Dendritic cell treated with granulocyte-macrophage colony-stimulating factor and Interleukin-4, amounts not matched to agents 40 ng/mL and 50 ng/mL, for 4 days (primary cell): ENCODE results near the gene PTPN7.

ENCODE experiments used
- H3K27ac Mint-ChIP-seq: one replicate; pipeline ENCODE4 v1.8.0; 2022; ENCODE audit warnings: mild to moderate bottlenecking, mixed read lengths
- H3K27me3 Mint-ChIP-seq: one replicate; pipeline ENCODE4 v1.8.0; 2022; ENCODE audit warnings: mild to moderate bottlenecking, mixed read lengths
- H3K36me3 Mint-ChIP-seq: one replicate; pipeline ENCODE4 v1.8.0; 2022; ENCODE audit warnings: low read depth, mixed read lengths
- H3K4me1 Mint-ChIP-seq: one replicate; pipeline ENCODE4 v1.8.0; 2022; ENCODE audit warnings: low read depth, mixed read lengths
- H3K4me3 Mint-ChIP-seq: one replicate; pipeline ENCODE4 v1.8.0; 2022; ENCODE audit warnings: mild to moderate bottlenecking, moderate library complexity, mixed read lengths
- H3K9me3 Mint-ChIP-seq: one replicate; pipeline ENCODE4 v1.8.0; 2022; ENCODE audit warnings: mixed read lengths
- intact Hi-C: fragments of 100-400 bp; cut with micrococcal nuclease; formaldehyde crosslinking; loops from one replicate; pipeline ENCODE4 v1.15.0; 2022

PTPN7 gene

GRCh38 chr1:202160377-202160940, at the start of gene PTPN7:
Gene PTPN7 (minus strand): TSS chr1:202160602. CDS start chr1:202159402, 1,200 bp downstream.
- peaks cover 50% of the 10 kb centered on the region for H3K36me3 Mint-ChIP-seq

GRCh38 chr1:202208351-202208857, 48.0 kb upstream of the PTPN7 start:
- Mint-ChIP-seq H3K27ac (no peak overlapping the region), H3K4me1 (no peaks in the 10 kb centered on the region), H3K4me3 (no peak overlapping the region), H3K9me3 (no peaks in the 10 kb centered on the region), H3K27me3 (peaks cover 30% of the 10 kb centered on the region), H3K36me3 (no peaks in the 10 kb centered on the region)
- intact Hi-C loops: no loop called here

More at GRCh38 chr1:202160377-202160940, at the start of gene PTPN7:
- Mint-ChIP-seq H3K27me3 (peaks cover 1% of the 10 kb centered on the region), H3K9me3 (no peaks in the 10 kb centered on the region), H3K27ac (peak within 1 kb of the TSS; percentile 92), H3K4me1 (peaks cover 92% of the 10 kb centered on the region), H3K4me3 (peak within 1 kb of the TSS; percentile 95)
- intact Hi-C loops: no loop called here

- intact Hi-C loops: no loop called here
- peaks cover 22% of the 10 kb centered on the region for H3K27me3 Mint-ChIP-seq
- H3K9me3 Mint-ChIP-seq: no peaks in the 10 kb centered on the region
- no peaks in the 10 kb centered on the region for H3K36me3 Mint-ChIP-seq
- no peaks in the 10 kb centered on the region for H3K4me1 Mint-ChIP-seq
- no peak overlapping the region for H3K4me3 Mint-ChIP-seq
- H3K27ac Mint-ChIP-seq: no peak overlapping the region
Measured at GRCh38 chr1:202207292-202207691, 46.9 kb upstream of the PTPN7 start.

- Mint-ChIP-seq H3K4me1 (no peaks in the 10 kb centered on the region), H3K27me3 (peaks cover 24% of the 10 kb centered on the region), H3K4me3 (no peak overlapping the region), H3K36me3 (no peaks in the 10 kb centered on the region), H3K9me3 (no peaks in the 10 kb centered on the region), H3K27ac (no peak overlapping the region)
- intact Hi-C loops: no loop called here
Measured at GRCh38 chr1:202205523-202206190, 45.3 kb upstream of the PTPN7 start.

- intact Hi-C loops: no loop called here
- H3K4me3 Mint-ChIP-seq: no peak overlapping the region
- no peaks in the 10 kb centered on the region for H3K4me1 Mint-ChIP-seq
- H3K27ac Mint-ChIP-seq: no peak overlapping the region
- H3K27me3 Mint-ChIP-seq: peaks cover 32% of the 10 kb centered on the region
- no peaks in the 10 kb centered on the region for H3K9me3 Mint-ChIP-seq
- H3K36me3 Mint-ChIP-seq: no peaks in the 10 kb centered on the region
Measured at GRCh38 chr1:202204065-202204464, 43.7 kb upstream of the PTPN7 start.

- H3K36me3 Mint-ChIP-seq: no peaks in the 10 kb centered on the region
- no peak overlapping the region for H3K27ac Mint-ChIP-seq
- H3K9me3 Mint-ChIP-seq: no peaks in the 10 kb centered on the region
- intact Hi-C loops: no loop called here
- H3K4me1 Mint-ChIP-seq: no peaks in the 10 kb centered on the region
- no peak overlapping the region for H3K4me3 Mint-ChIP-seq
- H3K27me3 Mint-ChIP-seq: peaks cover 38% of the 10 kb centered on the region
Measured at GRCh38 chr1:202203238-202204039, 43.0 kb upstream of the PTPN7 start.

- peaks cover 41% of the 10 kb centered on the region for H3K27me3 Mint-ChIP-seq
- no peaks in the 10 kb centered on the region for H3K9me3 Mint-ChIP-seq
- H3K4me1 Mint-ChIP-seq: no peaks in the 10 kb centered on the region
- no peak overlapping the region for H3K27ac Mint-ChIP-seq
- H3K36me3 Mint-ChIP-seq: no peaks in the 10 kb centered on the region
- no peak overlapping the region for H3K4me3 Mint-ChIP-seq
- intact Hi-C loops: no loop called here
Measured at GRCh38 chr1:202202500-202203168, 42.2 kb upstream of the PTPN7 start.

GRCh38 chr1:202201971-202202370, 41.6 kb upstream of the PTPN7 start:
- H3K27me3 Mint-ChIP-seq: peaks cover 44% of the 10 kb centered on the region
- H3K36me3 Mint-ChIP-seq: no peaks in the 10 kb centered on the region
- H3K4me3 Mint-ChIP-seq: no peak overlapping the region
- H3K9me3 Mint-ChIP-seq: no peaks in the 10 kb centered on the region
- no peak overlapping the region for H3K27ac Mint-ChIP-seq
- intact Hi-C loops: no loop called here
- H3K4me1 Mint-ChIP-seq: no peaks in the 10 kb centered on the region

GRCh38 chr1:202201266-202201665, 40.9 kb upstream of the PTPN7 start:
- H3K4me3 Mint-ChIP-seq: no peak overlapping the region
- H3K27me3 Mint-ChIP-seq: peaks cover 50% of the 10 kb centered on the region
- intact Hi-C loops: no loop called here
- no peaks in the 10 kb centered on the region for H3K9me3 Mint-ChIP-seq
- no peaks in the 10 kb centered on the region for H3K4me1 Mint-ChIP-seq
- H3K36me3 Mint-ChIP-seq: no peaks in the 10 kb centered on the region
- no peak overlapping the region for H3K27ac Mint-ChIP-seq

GRCh38 chr1:202200669-202201068, 40.3 kb upstream of the PTPN7 start:
- Mint-ChIP-seq H3K36me3 (no peaks in the 10 kb centered on the region), H3K27me3 (peaks cover 56% of the 10 kb centered on the region), H3K9me3 (no peaks in the 10 kb centered on the region), H3K4me1 (no peaks in the 10 kb centered on the region), H3K4me3 (no peak overlapping the region), H3K27ac (no peak overlapping the region)
- intact Hi-C loops: no loop called here

GRCh38 chr1:202200112-202200548, 39.7 kb upstream of the PTPN7 start:
- H3K9me3 Mint-ChIP-seq: no peaks in the 10 kb centered on the region
- no peak overlapping the region for H3K27ac Mint-ChIP-seq
- no peaks in the 10 kb centered on the region for H3K36me3 Mint-ChIP-seq

GRCh38 chr1:202199040-202199889, 38.9 kb upstream of the PTPN7 start:
- Mint-ChIP-seq H3K27me3 (peaks cover 70% of the 10 kb centered on the region), H3K9me3 (no peaks in the 10 kb centered on the region), H3K4me1 (no peaks in the 10 kb centered on the region), H3K4me3 (no peak overlapping the region), H3K36me3 (no peaks in the 10 kb centered on the region), H3K27ac (no peak overlapping the region)
- intact Hi-C loops: no loop called here

More at GRCh38 chr1:202200112-202200548, 39.7 kb upstream of the PTPN7 start:
- Mint-ChIP-seq H3K27me3 (peaks cover 62% of the 10 kb centered on the region), H3K4me3 (no peak overlapping the region), H3K4me1 (no peaks in the 10 kb centered on the region)
- intact Hi-C loops: no loop called here

- Mint-ChIP-seq H3K4me3 (no peak overlapping the region), H3K27ac (no peak overlapping the region), H3K9me3 (no peaks in the 10 kb centered on the region), H3K36me3 (no peaks in the 10 kb centered on the region), H3K4me1 (no peaks in the 10 kb centered on the region), H3K27me3 (peaks cover 77% of the 10 kb centered on the region)
- intact Hi-C loops: no loop called here
Measured at GRCh38 chr1:202198366-202198724, 37.9 kb upstream of the PTPN7 start.
